ENCODE results near the gene NACC2.

The NACC2 gene

GRCh38 chr9:136091582-136092352 is 3.3 kb downstream of the NACC2 start:
- DNase-seq: no peak

DNA sequence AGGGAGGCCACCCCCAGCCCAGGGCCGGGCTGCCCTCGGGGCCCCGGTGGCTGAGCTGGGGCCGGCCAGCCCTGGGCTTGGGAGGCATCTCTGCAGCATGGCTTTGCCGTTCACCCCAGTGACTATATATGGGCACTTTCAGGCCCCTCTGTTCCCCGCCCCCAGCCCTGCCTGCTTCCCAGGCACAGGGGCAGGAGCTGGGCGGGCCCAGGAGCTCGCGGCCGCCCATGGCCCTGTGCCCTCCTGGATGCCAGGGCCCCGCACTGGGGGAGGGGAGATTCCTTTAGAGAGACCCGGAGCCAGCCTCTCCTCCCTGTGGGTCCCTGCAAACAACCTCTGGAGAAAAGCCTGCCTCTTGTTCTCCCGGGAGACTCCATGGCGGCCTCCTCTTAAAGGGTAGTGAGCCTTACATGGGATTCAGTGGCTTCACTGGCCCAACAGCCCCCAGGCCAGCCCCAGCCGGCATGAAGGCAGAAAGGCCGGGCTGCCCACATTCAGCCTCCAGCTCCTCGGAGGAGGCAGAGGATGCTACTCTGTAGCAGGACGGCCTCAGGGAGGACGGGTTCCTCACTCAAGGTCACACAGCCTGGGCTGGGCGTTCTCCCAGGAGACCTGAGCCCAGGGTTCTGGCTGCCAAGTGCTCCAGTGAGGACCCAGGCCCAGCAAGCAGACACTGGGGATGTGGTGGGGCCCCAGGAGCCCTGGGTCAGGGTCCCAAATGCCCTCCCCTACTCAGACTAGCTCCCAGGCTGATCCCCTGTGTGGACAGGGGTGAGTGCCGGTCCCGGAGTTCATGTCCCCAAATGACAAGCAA is 4.1 kb downstream of the NACC2 start:
- DNase-seq: no peak

- no peak for DNase-seq
Measured at GRCh38 chr9:136090056-136090735, 4.9 kb downstream of the NACC2 start.

- peak; percentile 9 for DNase-seq
Measured at GRCh38 chr9:136089697-136090045, 5.4 kb downstream of the NACC2 start.

GRCh38 chr9:136088939-136089696 is 6.0 kb downstream of the NACC2 start:
- DNase-seq: no peak

DNA sequence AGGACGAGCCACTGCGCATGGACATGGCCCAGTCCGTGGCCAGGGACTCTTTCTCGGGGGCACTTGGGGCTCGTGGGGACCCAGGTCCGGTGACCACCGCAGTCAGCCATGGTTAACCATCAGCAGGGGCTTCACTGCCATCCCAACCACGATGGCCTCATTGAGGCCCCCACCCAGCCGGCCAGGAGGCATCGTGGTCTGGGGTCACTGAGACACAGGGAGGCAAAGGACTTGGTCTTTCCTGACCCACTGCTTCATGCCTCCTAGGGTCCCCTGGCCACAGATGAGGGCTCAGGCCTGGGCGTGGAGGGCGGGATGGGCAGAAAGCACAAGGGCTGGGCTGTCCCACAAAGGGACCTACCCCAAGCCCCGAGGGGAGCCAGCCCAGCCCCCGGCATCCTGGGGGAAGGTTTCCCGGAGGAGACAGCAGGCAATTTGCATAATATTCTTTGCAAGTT is 6.6 kb downstream of the NACC2 start:
- no peak for DNase-seq

- no peak for DNase-seq
Measured at GRCh38 chr9:136087741-136088480, 7.2 kb downstream of the NACC2 start.

- no peak for DNase-seq
Measured at GRCh38 chr9:136086951-136087740, 7.9 kb downstream of the NACC2 start.

- no peak for DNase-seq
Measured at GRCh38 chr9:136086213-136086881, 8.7 kb downstream of the NACC2 start.

DNA sequence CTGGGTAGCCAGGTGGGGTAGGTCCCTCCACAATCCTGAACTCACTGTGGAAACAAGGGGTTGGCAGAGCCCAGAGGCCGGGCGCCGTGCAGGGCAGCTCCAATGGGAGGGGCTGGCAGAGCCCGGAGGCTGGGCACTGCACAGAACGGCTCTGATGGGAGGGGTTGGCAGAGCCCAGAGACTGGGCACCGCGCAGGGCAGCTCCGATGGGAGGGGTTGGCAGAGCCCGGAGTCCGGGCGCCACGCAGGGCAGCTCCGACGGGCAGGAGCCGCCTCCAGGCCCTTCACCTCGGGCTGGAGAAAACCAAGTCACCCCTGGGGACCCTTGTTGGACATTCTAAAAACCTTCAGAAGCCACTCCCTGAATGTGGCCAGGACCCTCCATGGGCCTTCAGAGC is 9.3 kb downstream of the NACC2 start:
- no peak for DNase-seq

- DNase-seq: no peak
Measured at GRCh38 chr9:136084063-136084944, 10.8 kb downstream of the NACC2 start.

- no peak for DNase-seq
Measured at GRCh38 chr9:136083558-136084062, 11.5 kb downstream of the NACC2 start.

DNA sequence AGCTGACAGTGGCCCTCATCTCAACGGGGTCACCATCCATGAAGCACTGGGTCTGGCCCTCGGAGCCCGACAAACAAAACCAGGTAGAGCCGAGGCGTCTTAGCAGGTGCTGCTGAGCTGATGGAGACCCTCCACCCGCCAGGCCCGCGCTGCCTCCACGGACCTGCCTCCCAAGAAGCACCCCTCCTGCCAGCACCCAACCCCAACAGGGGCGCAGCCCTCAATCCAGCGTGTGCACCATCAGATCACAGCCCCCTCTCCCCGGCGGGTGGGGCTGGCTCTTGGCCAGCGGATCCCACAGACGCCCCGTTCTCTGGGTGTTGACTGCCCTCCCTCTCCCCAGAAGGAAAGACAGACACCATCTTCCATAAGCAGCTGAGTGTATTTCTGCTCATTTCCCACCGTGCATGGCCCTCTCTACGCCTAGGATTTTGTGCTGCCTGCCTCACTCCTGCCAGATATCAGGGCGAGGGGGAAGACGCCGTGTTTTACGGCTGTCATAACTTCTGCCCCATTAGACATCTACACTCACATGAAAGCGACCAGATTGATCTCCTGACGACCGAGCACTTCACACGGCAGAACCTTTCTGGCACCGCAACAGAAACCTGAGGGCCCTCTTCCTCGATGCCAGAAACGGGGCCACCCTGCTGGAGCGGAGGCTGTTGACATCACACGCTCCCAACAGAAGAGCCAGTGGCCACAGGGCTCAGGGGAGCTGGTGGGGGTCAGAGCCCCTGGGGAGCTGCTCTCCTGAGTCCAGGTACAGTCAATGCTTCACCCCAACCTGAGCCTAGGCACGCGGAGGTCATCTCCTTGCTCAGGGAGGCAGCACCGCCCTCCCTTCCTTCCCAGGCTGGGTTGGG is 12.4 kb downstream of the NACC2 start:
- DNase-seq: no peak

DNA sequence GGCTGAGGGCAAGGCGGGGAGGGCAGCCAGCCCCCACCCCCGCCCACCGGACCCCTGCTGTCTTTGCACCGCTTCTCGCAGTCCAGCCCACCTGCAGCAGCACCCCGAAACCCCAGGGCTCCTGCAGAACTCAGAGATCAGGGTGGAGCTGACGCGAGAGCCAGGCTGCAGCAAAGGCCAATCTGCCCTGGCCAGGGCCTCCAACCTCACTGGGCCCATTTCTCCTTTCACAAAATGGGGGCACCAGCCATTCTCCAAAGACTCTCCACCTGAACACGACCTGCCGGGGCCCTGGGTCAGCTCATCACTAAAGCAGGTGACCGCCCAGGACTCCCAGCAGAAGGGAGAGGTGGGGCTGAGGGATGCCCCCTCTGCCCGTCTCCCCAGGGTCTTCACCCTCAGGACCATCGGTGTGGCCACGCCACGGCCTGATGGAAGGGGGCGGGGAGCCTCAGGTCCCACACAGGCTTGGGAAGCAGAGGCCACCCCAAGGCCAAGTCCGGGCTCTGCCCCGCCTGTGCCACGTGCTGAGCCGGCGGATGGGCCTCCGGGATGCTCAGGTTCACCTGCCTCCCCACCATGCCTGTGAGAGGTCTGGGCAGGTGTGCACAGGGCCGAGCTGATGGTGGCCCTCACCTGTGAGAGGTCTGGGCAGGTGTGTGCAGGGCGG is 13.1 kb downstream of the NACC2 start:
- DNase-seq: no peak

DNA sequence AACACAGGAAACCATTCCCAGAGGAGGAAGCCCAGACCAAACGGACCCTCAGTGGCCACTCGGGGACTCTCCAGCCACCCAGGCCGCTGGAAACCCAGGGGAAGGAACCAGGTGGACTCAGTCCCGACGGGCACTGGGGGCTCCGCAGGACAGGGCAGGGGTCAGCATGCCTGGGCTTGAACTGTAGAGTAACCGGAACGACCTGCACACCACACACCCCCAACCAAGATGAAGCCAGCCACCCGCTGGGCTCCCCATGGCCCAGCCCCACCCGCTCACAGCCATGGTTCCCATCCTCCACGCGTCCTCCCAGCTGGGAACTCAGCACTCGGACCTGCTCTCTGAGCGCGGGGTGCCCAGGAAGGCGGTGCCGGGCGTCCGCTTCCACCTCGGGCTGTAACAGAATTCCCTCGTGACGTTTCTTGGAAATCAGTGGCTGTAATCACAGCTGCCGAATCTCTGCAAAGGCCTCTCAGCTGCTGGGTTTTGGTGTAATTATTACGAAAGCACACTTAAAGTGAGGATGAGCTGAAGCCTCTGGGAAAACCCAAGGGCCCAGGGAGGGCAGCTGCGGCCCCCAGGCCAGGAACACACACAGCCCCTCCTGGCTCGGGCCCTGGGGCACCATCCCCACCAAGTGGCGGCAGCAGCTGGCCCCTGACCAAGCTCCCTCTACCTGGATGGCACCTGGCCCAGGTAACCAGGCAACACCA is 13.8 kb downstream of the NACC2 start:
- peak; percentile 65 for DNase-seq

- no peak for DNase-seq
Measured at GRCh38 chr9:136080716-136081112, 14.4 kb downstream of the NACC2 start.

DNA sequence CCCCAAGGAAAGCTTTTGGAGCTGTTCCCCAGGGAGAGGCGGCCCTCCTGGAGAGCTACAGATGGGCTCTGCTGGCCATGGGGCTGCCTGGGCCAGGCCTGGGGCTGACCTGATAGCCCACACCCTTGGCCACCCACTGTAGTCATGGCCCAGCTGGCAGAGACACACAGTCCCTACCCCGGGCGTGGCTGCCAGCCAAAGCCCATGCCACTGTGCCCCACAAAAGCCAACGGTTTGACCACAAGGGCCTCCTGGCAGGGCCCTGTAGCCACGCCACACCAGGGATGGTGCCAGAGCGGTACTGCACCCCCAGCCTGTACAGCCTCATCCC is 15.2 kb downstream of the NACC2 start:
- no peak for DNase-seq

All from NCI-H1105 treated with DMSO at 0.1 percent for 48 hours (cell line).